Measurements from ENCODE around the gene SLC40A1. TPM values are rescaled to one million over a fixed set of nuclear protein-coding genes. Genes with fewer than 3 reads are reported as not detected.
A peak's percentile ranks its signal among the peaks of the same experiment; 100 is the strongest.

SLC40A1 gene
- total and polyA plus RNA-seq, 4 experiments from 2014 or later, result 27.4 to 328 (median 64.2) TPM

GRCh38 chr2:189528617-189529016 lies 52.0 kb downstream of the SLC40A1 start:
- Histone ChIP-seq H3K4me1 (ENCODE audit: insufficient read depth, low read length) (no peaks in the 10 kb centered on the region), H3K27me3 (ENCODE audit: insufficient read depth, low read length) (no peaks in the 10 kb centered on the region), H3K4me3 (ENCODE audit: low read length in 2 of 2) (no peak overlapping the region), H3K36me3 (ENCODE audit: insufficient read depth, low read length) (no peaks in the 10 kb centered on the region), H3K9me3 (ENCODE audit: control insufficient read depth in 1 of 2, low read length in 2 of 2) (no peaks in the 10 kb centered on the region), H3K27ac (ENCODE audit: low read depth, low read length) (no peak overlapping the region)
- Mint-ChIP-seq H3K36me3 (no peaks in the 10 kb centered on the region), H3K27ac (no peak overlapping the region), H3K9me3 (no peaks in the 10 kb centered on the region), H3K27me3 (peaks cover 0 to 3% of the 10 kb centered on the region in 2 donors), H3K4me1 (peaks cover 0 to 2% (median 0%) of the 10 kb centered on the region in 4 donors), H3K4me3 (no peak overlapping the region)
- no peak for DNase-seq
- POLR2A ChIA-PET (ENCODE audit: partially characterized antibody), result no interaction called here
- intact Hi-C loops (cut with micrococcal nuclease), result no loop called here
- CTCF ChIA-PET (ENCODE audit: partially characterized antibody), result no interaction called here

GRCh38 chr2:189527812-189528592 lies 52.6 kb downstream of the SLC40A1 start:
- intact Hi-C loops (cut with micrococcal nuclease), result no loop called here
- POLR2A ChIA-PET (ENCODE audit: partially characterized antibody), result no interaction called here
- no peaks in the 10 kb centered on the region for H3K4me1 ChIP-seq (ENCODE audit: insufficient read depth, low read length)
- Mint-ChIP-seq H3K9me3 (no peaks in the 10 kb centered on the region), H3K36me3 (no peaks in the 10 kb centered on the region), H3K27ac (no peak overlapping the region), H3K4me3 (no peak overlapping the region), H3K27me3 (peaks cover 0 to 3% of the 10 kb centered on the region in 2 donors), H3K4me1 (peaks cover 0 to 2% (median 0%) of the 10 kb centered on the region in 4 donors)
- H3K4me3 ChIP-seq (ENCODE audit: low read length in 2 of 2), result no peak overlapping the region
- H3K27me3 ChIP-seq (ENCODE audit: insufficient read depth, low read length), result no peaks in the 10 kb centered on the region
- no peaks in the 10 kb centered on the region for H3K9me3 ChIP-seq (ENCODE audit: control insufficient read depth in 1 of 2, low read length in 2 of 2)
- H3K27ac ChIP-seq (ENCODE audit: low read depth, low read length), result no peak overlapping the region
- CTCF ChIA-PET (ENCODE audit: partially characterized antibody), result no interaction called here
- no peaks in the 10 kb centered on the region for H3K36me3 ChIP-seq (ENCODE audit: insufficient read depth, low read length)
- no peak for DNase-seq

DNA sequence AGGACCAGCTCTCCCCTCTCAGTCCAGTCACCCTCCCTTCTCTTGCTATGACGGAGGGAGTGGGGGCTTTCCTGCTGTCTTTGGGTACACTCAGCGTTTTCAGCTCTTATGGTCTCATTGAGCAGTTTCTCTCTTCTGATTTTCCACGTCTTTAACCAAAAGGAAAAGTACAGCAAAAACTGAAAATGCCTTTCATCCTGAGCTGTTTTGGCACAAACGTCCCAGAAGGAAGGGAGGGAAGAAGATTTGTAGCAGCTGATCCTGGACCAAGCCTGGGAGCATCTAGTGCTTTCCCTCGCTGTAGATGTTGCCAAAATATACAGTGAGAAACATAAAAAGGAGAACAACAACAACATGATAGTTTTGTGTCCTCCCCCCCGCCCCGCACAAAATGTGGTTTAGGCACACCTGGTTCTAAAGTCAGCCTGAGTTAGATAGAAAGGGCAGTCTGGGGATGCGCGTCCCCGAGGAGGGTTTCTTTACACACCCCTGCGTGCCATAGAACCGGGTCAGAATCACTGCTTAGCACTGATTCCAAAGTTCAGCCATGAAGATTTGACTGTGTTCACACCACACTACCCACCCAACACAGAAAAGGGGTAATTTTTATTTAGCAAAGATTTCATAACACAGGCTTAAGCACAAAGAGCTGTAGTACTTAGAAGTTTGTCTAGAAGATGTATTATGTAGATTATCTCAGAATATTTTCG lies 53.4 kb downstream of the SLC40A1 start:
- no peak for DNase-seq
- no peak overlapping the region for H3K27ac Mint-ChIP-seq
- intact Hi-C loops (cut with micrococcal nuclease), result no loop called here
- H3K4me1 Mint-ChIP-seq, result peaks cover 0 to 2% (median 0%) of the 10 kb centered on the region in 4 donors
- Histone ChIP-seq H3K4me1 (ENCODE audit: insufficient read depth, low read length) (no peaks in the 10 kb centered on the region), H3K27ac (ENCODE audit: low read depth, low read length) (no peak overlapping the region), H3K36me3 (ENCODE audit: insufficient read depth, low read length) (no peaks in the 10 kb centered on the region), H3K4me3 (ENCODE audit: low read length in 2 of 2) (no peak overlapping the region), H3K27me3 (ENCODE audit: insufficient read depth, low read length) (no peaks in the 10 kb centered on the region), H3K9me3 (ENCODE audit: control insufficient read depth in 1 of 2, low read length in 2 of 2) (no peaks in the 10 kb centered on the region)
- H3K36me3 Mint-ChIP-seq, result no peaks in the 10 kb centered on the region
- no peaks in the 10 kb centered on the region for H3K9me3 Mint-ChIP-seq
- ChIA-PET POLR2A (ENCODE audit: partially characterized antibody) (no interaction called here), CTCF (ENCODE audit: partially characterized antibody) (no interaction called here)
- peaks cover 0 to 3% of the 10 kb centered on the region in 2 donors for H3K27me3 Mint-ChIP-seq
- H3K4me3 Mint-ChIP-seq, result no peak overlapping the region

GRCh38 chr2:189526241-189526640 lies 54.3 kb downstream of the SLC40A1 start:
- Mint-ChIP-seq H3K4me3 (no peak overlapping the region), H3K9me3 (no peaks in the 10 kb centered on the region), H3K27ac (no peak overlapping the region), H3K36me3 (no peaks in the 10 kb centered on the region), H3K27me3 (peaks cover 0 to 3% of the 10 kb centered on the region in 2 donors), H3K4me1 (peaks cover 0 to 2% (median 0%) of the 10 kb centered on the region in 4 donors)
- Histone ChIP-seq H3K27me3 (ENCODE audit: insufficient read depth, low read length) (no peaks in the 10 kb centered on the region), H3K36me3 (ENCODE audit: insufficient read depth, low read length) (no peaks in the 10 kb centered on the region), H3K4me3 (ENCODE audit: low read length in 2 of 2) (no peak overlapping the region), H3K4me1 (ENCODE audit: insufficient read depth, low read length) (no peaks in the 10 kb centered on the region), H3K9me3 (ENCODE audit: control insufficient read depth in 1 of 2, low read length in 2 of 2) (no peaks in the 10 kb centered on the region), H3K27ac (ENCODE audit: low read depth, low read length) (no peak overlapping the region)
- CTCF ChIA-PET (ENCODE audit: partially characterized antibody), result no interaction called here
- intact Hi-C loops (cut with micrococcal nuclease), result no loop called here
- DNase-seq, result no peak
- POLR2A ChIA-PET (ENCODE audit: partially characterized antibody), result no interaction called here

- POLR2A ChIA-PET (ENCODE audit: partially characterized antibody), result no interaction called here
- peaks cover 0 to 2% (median 0%) of the 10 kb centered on the region in 4 donors for H3K4me1 Mint-ChIP-seq
- H3K36me3 Mint-ChIP-seq, result no peaks in the 10 kb centered on the region
Measured at GRCh38 chr2:189524746-189525145, 55.8 kb downstream of the SLC40A1 start.

GRCh38 chr2:189522435-189523151 lies 58.0 kb downstream of the SLC40A1 start:
- H3K27ac ChIP-seq (ENCODE audit: low read depth, low read length), result no peak overlapping the region
- Mint-ChIP-seq H3K9me3 (peaks cover 0 to under 1% (median 0%) of the 10 kb centered on the region in 8 donors), H3K4me3 (no peak overlapping the region), H3K27ac (no peak overlapping the region), H3K27me3 (no peaks in the 10 kb centered on the region), H3K4me1 (peaks cover 0 to 2% (median 0%) of the 10 kb centered on the region in 4 donors), H3K36me3 (no peaks in the 10 kb centered on the region)
- CTCF ChIA-PET (ENCODE audit: partially characterized antibody), result no interaction called here
- POLR2A ChIA-PET (ENCODE audit: partially characterized antibody), result no interaction called here
- intact Hi-C loops (cut with micrococcal nuclease), result no loop called here
- H3K4me1 ChIP-seq (ENCODE audit: insufficient read depth, low read length), result no peaks in the 10 kb centered on the region
- no peak overlapping the region for H3K4me3 ChIP-seq (ENCODE audit: low read length in 2 of 2)
- H3K27me3 ChIP-seq (ENCODE audit: insufficient read depth, low read length), result no peaks in the 10 kb centered on the region
- no peaks in the 10 kb centered on the region for H3K9me3 ChIP-seq (ENCODE audit: control insufficient read depth in 1 of 2, low read length in 2 of 2)
- no peaks in the 10 kb centered on the region for H3K36me3 ChIP-seq (ENCODE audit: insufficient read depth, low read length)
- no peak for DNase-seq

More at GRCh38 chr2:189524746-189525145, 55.8 kb downstream of the SLC40A1 start:
- Histone ChIP-seq H3K9me3 (ENCODE audit: control insufficient read depth in 1 of 2, low read length in 2 of 2) (no peaks in the 10 kb centered on the region), H3K27ac (ENCODE audit: low read depth, low read length) (no peak overlapping the region), H3K4me3 (ENCODE audit: low read length in 2 of 2) (no peak overlapping the region), H3K4me1 (ENCODE audit: insufficient read depth, low read length) (no peaks in the 10 kb centered on the region), H3K36me3 (ENCODE audit: insufficient read depth, low read length) (no peaks in the 10 kb centered on the region), H3K27me3 (ENCODE audit: insufficient read depth, low read length) (no peaks in the 10 kb centered on the region)
- peak overlapping the region in 1 of 7 donors; percentile 11 for H3K27ac Mint-ChIP-seq
- intact Hi-C loops (cut with micrococcal nuclease), result no loop called here
- H3K27me3 Mint-ChIP-seq, result no peaks in the 10 kb centered on the region
- no peak for DNase-seq
- no peaks in the 10 kb centered on the region for H3K9me3 Mint-ChIP-seq
- H3K4me3 Mint-ChIP-seq, result no peak overlapping the region
- CTCF ChIA-PET (ENCODE audit: partially characterized antibody), result no interaction called here

GRCh38 chr2:189521699-189522434 lies 58.7 kb downstream of the SLC40A1 start:
- H3K36me3 ChIP-seq (ENCODE audit: insufficient read depth, low read length), result no peaks in the 10 kb centered on the region
- no peak for DNase-seq
- Mint-ChIP-seq H3K27ac (no peak overlapping the region), H3K27me3 (peaks cover 0 to 3% of the 10 kb centered on the region in 2 donors), H3K36me3 (no peaks in the 10 kb centered on the region), H3K4me3 (no peak overlapping the region), H3K4me1 (peaks cover 0 to 2% (median 0%) of the 10 kb centered on the region in 4 donors), H3K9me3 (peaks cover 0 to 6% (median 1%) of the 10 kb centered on the region in 8 donors)
- ChIA-PET CTCF (ENCODE audit: partially characterized antibody) (no interaction called here), POLR2A (ENCODE audit: partially characterized antibody) (no interaction called here)
- no peaks in the 10 kb centered on the region for H3K4me1 ChIP-seq (ENCODE audit: insufficient read depth, low read length)
- no peaks in the 10 kb centered on the region for H3K27me3 ChIP-seq (ENCODE audit: insufficient read depth, low read length)
- H3K27ac ChIP-seq (ENCODE audit: low read depth, low read length), result no peak overlapping the region
- no peaks in the 10 kb centered on the region for H3K9me3 ChIP-seq (ENCODE audit: control insufficient read depth in 1 of 2, low read length in 2 of 2)
- H3K4me3 ChIP-seq (ENCODE audit: low read length in 2 of 2), result no peak overlapping the region
- intact Hi-C loops (cut with micrococcal nuclease), result no loop called here

All from CD4-positive, alpha-beta memory T cell (primary cell).